Urothelium cell line (cell line): ENCODE results near the gene RDH8.
A peak's percentile ranks its signal among the peaks of the same experiment; 100 is the strongest.
"Not testable (repeated sequence)": the region's sequence is repeated elsewhere in the genome, so short reads cannot be mapped to it uniquely, and the experiment has no call there.

Experiments used
- DNase-seq: peaks from one replicate; pipeline ENCODE4 v3.0.0; 2011; ENCODE audit warnings: low spot score, mixed read lengths
- FAIRE-seq: peaks from 2 replicates; lab custom pipeline; 2011; peaks lifted over from hg19 to GRCh38; lab: Jason Lieb, UNC

RDH8 gene

DNA sequence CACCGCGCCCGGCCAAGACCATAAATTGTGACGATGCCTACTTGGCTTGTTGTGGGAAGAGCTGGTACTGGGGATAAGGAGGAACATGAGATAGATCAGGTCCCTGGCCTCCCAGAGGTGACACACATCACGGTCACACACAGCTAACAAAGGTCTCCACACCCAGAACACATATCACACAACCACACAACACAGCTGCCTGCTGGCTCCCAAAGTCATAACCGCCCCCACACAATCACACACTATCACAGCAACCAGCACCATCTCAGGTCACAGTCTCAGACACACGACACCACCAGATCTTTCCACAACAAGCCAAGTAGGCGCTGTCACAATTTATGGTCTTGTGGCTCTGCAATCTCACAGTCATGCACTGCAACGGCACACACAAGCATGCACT lies 8.7 kb upstream of the RDH8 start:
- no peak for DNase-seq
- no peak for FAIRE-seq

DNA sequence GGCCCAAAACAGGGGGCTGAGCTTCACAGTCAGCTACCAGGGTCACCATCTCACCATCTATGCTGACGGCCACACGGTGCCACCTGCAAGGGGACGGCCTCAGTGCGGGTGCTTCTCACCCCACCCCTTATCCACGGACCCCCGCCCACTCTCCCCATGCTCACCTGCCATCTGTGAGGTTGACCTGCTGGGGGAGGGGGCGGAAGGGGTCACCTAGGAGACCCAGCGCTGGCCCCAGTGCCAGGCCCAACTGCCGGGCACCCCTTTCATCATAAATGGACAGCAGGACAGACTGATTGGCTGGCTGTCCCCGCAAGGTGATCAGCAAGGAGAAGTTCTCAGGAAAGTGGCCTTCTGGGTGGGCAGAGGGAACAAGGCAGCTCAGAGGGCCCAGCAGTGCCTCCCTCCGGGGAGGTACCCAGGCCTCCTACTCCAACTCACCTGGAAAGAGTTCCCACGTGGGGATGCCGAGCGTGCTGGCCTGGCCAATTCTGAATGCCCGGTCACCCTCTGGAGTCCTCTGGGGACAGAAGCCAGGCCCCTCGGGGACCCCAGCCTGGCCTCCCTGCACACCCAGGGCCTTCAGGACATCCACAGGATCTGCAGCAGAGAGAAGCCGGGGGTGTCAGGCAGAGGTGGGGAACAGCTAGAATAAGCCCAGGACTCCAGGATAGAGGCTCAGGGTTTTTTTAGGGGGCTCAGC lies 7.5 kb upstream of the RDH8 start:
- FAIRE-seq (no peak), DNase-seq (no peak)

DNA sequence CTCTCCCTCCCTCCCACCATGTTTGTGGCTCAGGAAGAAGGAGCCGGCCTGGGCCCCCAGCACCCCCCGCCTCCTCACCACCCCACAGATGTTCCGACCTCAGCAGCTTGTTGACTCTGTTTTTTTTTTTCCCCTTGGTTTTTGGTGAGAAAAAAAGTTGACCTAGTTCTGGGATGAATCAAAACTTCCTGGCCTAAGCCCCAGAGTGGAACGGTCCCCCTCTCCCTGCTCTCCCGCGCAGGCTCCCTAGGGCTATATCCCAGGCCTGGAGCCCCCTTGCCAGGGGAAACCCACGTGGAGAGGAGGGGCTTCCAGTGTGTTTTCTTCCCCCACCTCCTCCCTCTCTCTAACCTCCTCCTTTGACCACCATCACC lies 7.0 kb upstream of the RDH8 start:
- FAIRE-seq (no peak), DNase-seq (no peak)

DNA sequence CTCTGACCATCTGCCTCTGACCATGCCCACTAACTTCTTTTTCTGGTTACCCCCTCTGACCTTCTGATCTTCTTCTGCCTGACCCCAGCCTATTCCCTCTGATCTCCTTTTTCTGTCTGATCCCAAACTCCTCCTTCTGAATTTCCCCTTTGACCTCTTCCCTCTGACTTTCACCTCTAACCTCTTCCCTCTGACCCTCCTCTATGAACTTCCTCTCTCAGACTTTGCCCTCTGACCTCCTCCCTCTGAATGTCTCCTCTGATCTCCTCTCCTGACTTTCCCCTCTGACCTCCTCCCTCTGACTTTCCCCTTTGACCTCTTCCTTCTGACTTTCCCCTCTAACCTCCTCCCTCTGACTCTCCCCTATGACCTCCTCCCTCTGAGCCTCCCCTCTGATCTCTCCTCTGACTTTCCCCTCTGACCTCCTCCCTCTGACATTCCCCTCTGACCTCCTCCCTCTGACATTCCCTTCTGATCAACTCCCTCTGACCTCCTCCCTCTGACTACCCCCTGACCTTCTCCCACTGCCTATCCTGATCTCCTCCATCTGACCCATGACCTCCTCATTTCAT lies 6.4 kb upstream of the RDH8 start:
- DNase-seq (no peak), FAIRE-seq (no peak)

DNA sequence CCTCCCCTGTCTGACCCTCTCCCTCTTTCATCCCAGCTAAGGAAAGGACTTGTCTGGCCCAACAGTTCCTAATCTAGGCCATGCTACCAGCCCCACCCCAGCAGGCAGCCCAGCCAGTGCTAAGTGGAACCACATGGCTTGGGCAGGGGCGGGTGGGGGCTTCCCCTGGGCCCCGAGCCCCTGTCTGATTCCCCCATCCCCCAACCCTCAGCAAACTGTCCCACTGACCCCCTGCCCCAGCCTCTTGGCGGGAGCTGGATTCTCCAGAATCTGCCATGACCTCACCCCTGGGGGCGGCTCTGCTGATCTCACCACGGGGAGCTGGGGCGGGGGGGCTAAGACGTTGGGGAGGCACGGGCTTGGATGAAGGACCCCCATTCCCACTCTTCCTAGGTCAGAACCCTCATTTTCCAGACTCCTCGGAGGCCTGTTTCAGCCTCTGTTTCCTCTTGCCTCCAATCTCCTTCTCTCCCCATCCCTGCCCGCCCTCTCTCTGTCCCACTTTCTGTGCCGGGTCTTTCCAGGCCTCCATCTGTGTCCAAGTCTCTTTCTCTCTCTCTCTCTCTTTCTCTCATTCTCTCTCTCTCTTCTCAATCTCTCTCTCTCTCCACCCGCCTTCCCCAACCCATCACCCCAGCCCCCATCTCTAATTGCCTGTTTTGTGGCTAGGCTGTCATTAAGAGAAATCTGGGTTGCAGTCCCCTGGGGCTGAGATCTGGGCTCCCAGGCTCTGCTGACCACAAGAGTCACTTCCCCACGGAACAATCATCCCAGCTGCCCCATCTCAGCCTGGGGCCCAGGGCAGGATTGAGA lies 5.7 kb upstream of the RDH8 start:
- FAIRE-seq (no peak), DNase-seq (no peak)

DNA sequence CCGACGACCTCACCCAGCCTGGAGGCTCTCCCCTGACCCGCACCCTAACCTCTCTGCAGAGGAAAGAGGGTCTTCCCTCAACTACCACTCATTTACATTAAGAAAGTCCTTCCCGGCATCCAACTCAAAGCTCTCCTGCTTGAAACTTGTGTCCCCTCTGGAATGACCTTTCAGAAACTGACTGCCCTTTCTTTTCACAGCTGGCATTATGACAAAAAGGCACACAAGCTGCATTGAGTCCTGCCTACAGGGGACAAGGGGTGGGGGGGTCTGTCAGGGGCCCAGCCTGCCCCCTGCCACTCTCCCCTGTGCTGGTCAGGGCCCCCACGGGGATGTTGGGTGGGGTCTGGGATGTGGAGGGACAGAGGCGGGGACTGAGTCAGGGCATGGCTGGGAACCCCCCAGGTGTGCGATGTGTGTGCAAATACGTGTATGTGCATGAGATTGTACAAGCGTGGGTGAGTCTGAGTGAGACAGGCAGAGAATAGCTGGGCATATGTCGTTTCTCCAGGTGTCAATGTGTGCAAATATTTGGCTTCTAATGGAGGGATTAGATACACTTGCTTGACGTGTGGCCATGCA lies 5.0 kb upstream of the RDH8 start:
- FAIRE-seq, result no peak
- DNase-seq, result no peak

DNA sequence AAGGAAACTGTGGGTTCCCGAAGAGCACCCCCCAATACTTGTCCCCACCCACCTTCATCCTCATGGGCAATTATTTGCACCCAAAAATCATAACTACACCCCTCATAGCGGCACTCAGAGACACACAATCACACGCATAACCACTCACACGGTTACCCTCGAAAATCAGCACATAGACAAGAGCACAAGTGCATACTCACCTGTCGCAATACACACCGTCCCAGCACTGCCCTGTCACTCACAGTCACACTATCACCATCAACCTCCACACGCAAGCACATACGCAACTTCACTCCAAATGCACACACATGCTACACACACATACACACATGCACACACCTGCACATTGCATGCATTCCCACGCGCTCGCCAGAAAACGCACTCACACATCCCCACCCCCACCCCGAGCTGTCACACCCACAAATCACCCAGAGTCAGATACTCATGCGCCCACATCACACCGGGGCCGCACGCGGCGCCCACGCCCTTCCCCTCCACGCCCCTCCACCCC lies 3.5 kb upstream of the RDH8 start:
- DNase-seq (no peak), FAIRE-seq (no peak)

DNA sequence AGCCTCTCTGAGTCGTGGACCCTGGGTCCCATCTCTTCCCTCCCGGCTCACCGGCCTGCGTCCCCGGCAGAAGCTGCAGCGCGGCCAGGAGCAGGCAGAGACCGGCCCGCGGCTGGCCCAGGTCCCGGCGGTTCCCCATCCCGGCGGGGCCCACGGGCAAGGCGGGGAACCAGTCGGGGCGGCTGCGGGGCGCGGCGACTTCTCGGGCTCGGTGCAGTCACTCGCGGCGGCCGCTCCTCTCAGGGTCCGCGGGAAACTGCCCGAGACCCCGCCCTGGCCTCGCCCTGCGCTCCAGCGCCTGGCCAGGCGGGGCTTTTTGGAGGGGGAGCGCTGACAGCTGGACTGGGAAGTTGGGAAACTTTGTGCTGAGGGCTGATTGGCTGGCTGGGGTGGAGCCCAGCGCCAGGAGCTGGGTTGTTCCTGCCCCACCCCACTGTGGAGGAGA lies 3.0 kb upstream of the RDH8 start, which contains the start of gene COL5A3:
TSS of gene COL5A3 (minus strand) at position 258 of the 445 bp plus-strand sequence. CDS start at position 139, 119 bp downstream.
- FAIRE-seq (no peak), DNase-seq (peak; percentile 48)

DNA sequence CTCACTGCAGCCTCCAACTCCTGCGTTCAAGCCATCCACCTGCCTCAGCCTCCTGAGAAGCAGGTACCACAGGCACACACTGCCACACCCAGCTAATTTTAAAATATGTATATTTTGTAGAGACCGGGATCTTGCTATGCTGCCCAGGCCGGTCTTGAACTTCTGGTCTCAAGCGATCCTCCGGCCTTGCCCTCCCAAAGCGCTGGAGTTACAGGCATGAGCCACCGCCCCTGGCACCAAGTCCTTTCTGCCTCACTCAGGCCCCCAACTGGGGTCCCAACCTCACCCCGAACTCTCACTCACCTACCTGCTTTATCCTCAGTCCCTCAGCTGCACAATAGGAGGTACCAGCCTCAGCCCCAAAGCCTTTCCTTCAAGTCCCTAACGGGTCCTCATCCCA lies 2.3 kb upstream of the RDH8 start:
- DNase-seq (no peak), FAIRE-seq (no peak)

DNA sequence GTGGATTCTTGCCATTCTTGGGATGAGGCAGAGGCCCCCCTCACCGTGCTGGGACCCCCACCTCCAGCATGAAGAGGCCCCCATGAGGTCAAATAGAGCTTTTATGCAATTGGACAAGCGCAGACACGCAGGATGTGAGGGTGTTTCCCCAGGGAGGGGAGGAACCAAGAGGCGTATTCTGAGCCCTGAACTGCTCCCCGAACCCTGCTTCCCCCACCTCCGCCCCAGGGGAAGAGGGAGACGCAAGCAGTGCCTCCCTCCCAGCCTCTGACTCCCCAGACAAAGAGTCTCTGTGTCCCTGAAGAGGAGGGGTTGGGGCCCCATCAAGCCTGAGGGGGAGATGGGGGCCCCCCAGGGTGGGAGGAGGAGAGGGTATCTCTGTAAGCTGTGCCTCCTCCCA lies 1.3 kb upstream of the RDH8 start:
- DNase-seq (no peak), FAIRE-seq (no peak)

DNA sequence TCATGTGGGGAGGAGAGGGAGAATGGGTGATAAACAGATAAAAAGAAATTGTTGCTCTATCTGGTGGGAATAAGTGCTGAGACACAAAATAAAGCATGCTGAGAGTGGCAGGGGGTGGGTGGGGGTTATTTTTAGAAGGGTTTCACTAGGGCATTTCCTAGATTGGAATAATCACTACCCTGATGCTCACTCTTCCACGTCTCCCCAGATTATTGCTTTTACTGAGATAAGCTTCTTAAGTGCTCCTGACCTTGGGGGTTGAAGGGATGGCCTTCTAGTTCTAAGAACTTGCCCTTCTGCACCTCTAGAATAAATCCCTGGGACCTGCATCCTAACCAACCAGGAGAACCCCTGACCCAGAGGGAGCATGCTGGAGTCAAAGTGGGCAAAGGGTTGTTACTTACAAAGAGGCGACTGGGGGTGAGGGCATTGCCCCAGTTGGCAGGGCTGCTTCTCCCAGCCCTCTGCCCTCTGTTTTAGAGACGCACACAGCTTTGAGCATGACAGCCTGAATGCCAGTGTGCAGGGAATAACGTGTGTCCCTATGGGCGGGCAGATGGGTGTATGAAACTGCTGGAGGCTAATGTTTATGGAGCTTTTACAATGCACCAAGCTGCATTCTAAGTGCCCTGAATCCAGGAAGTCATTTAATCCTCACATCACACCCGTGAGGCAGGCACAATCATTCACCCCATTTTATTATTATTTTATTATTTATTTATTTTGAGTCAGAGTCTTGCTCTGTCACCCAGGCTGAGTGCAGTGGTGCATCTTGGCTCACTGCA lies 743 bp downstream of the RDH8 start:
- FAIRE-seq, result no peak

DNA sequence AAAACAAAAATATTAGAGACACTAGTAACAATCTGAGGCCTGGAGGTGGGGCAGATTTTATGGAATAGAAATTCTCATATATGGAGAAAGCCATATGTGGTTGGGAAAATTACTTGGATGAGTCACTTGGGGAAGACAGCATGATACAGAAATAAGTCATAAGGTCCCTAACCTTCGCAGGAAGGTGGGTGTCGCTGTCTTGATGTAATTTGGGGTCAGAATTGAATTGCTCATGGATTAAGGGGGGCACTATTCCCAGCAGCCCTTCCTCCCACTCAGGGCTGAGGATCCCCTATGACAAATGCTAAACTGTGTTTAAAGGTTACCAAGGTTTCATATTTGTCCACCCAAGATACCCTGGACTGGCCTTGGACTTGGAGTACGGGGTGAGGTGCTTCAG lies 5.0 kb downstream of the RDH8 start:
- no peak for DNase-seq
- FAIRE-seq, result no peak

More for the DNA sequence above, 743 bp downstream of the RDH8 start:
- DNase-seq, result no peak

DNA sequence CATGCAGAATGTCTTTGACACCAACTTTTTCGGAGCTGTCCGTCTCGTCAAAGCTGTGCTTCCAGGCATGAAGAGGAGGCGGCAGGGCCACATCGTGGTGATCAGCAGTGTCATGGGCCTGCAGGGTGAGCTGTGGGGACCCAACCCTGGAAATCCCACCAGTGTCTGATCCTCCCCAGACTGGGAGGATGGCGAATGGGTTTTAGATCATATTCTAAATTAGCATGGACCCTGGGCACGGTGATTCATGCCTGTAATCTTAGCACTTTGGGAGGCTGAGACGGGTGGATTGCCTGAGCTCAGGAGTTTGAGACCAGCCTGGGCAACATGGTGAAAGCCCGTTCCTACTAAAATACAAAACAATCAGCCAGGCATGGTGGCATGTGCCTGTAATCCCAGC lies 5.5 kb downstream of the RDH8 start:
- FAIRE-seq, result no peak

DNA sequence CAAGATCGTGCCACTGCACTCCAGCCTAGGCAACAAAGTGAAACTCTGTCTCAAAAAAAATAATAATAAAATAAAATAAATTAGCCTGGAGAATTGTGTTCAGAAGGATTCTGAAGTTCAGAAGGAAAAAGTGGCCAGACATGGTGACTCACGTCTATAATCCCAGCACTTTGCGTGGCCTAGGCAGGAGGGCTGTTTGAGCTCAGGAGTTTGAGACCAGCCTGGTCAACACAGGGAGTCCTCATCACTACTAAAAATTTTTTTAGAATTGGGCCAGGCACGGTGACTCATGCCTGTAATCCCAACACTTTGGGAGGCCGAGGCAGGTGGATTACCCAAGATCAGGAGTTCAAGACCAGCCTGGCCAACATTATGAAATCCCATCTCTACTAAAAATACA lies 6.0 kb downstream of the RDH8 start:
- FAIRE-seq (no peak), DNase-seq (no peak)

More for the DNA sequence above, 5.5 kb downstream of the RDH8 start:
- DNase-seq, result no peak

DNA sequence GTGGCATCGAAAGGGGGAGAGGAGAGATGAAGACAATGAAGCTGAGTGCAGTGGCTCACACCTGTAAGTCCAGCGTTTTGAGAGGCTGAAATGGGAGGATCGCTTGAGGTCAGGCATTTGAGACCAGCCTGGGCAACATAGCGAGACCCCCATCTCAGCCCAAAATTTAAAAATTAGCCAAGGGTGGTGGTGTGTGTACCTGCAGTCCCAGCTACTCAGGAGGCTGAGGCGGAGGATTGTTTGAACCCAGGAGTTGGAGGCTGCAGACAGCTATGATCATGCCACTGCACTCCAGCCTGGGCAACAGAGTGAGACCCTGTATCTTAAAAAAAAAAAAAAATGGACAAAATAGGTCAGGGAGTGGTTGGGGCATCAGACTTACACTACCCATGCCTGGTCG lies 7.6 kb downstream of the RDH8 start:
- no peak for FAIRE-seq

DNA sequence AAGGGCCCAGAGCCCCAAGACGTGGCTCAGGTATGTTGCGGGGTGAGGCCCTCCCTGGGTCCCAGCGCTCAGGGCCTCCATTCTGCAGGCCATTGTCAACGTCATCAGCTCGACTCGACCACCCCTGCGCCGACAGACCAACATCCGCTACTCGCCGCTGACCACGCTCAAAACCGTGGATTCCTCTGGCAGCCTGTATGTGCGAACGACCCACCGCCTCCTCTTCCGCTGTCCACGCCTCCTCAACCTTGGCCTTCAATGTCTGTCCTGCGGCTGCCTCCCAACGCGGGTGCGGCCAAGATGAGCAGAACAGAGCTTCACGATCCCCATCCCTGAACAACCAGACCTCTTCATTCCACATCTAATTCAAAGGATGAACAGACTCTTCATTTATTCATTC lies 8.2 kb downstream of the RDH8 start:
- FAIRE-seq (no peak), DNase-seq (no peak)

More for the DNA sequence above, 7.6 kb downstream of the RDH8 start:
- DNase-seq, result no peak

DNA sequence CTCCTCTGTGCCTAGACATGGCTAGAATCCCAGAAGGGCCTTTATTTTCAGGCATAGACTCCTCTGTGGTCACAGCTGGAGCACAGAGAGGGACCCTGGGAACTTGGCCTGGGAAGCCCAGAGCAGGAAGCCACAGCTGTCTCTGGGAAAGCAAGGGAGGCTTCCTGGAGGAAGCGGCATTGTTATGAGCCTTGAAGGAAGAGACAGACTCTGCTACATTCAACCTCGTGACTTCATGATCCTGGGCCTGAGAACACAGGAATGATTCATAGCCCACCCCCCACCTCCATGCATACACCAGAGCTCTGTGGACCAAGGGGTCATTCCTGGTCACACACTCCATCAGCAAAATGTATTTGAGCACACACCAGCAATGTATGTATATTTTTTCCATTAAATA lies 8.6 kb downstream of the RDH8 start:
- FAIRE-seq, result no peak

DNA sequence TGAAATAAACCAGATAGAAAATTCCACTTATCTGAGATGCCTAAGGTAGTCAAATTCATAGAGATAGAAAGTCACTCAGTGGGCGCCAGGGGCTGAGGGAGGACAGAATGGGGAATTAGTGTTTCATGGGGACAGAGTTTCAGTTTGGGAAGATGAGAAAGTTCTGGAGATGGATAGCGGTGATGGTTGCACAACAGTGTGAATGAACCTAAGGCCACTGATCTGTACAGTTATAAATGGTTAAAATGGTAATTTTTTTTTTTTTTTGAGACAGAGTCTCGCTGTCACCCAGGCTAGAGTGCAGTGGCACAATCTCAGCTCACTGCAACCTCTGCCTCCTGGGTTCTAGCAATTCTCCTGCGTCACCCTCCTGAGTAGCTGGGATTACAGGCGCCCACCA lies 9.8 kb downstream of the RDH8 start:
- FAIRE-seq, DNase-seq: not testable (repeated sequence)

More for the DNA sequence above, 8.6 kb downstream of the RDH8 start:
- no peak for DNase-seq

DNA sequence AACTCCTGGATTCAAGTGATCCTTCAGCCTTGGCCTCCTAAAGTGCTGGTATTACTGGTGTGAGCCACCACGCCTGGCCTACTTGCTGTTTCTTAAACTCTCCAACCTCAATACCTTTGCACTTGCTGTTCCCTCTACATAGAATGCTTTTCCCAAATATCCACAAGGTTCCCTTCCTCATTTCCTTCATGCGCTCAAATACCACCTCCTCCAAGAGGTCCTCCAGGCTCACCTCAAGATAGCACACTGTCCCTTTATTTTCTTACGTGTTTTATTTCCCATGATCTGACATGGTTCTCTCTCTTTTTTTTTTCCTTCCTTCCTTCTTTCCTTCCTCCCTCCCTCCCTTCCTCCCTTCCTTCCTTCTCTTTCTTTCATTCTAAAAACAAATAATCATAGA lies 13.5 kb downstream of the RDH8 start:
- DNase-seq (no peak), FAIRE-seq (no peak)
